SK-N-MC (cell line): Measurements from ENCODE around the gene KLHL11.

Experiments used
- EZH2 ChIP-seq: fragments of 200-600 bp; sonication (generic); IDR thresholded peaks from one replicate; pipeline ENCODE4 v1.6.1; 2017; ENCODE audit warnings: antibody characterized with exemption
- FOXP2 ChIP-seq: optimal IDR thresholded peaks from 2 replicates; pipeline ENCODE3; 2011; ENCODE audit warnings: mild to moderate bottlenecking, moderate library complexity; ENCODE audit not compliant: insufficient read depth; ENCODE audit errors: extremely low read length, control extremely low read depth
- POLR2AphosphoS5 ChIP-seq: IDR thresholded peaks from 2 replicates; pipeline ENCODE4 v1.6.1; 2012; ENCODE audit warnings: mild to moderate bottlenecking, low read depth, low read length, borderline replicate concordance

GRCh38 chr17:41910701-41911391 is 45.6 kb upstream of the KLHL11 start:
- TF ChIP-seq POLR2AphosphoS5 = no peak
- TF ChIP-seq EZH2 = no peak
- TF ChIP-seq FOXP2 = no peak
